Measurements from ENCODE around the gene SHB.

The SHB gene

DNA sequence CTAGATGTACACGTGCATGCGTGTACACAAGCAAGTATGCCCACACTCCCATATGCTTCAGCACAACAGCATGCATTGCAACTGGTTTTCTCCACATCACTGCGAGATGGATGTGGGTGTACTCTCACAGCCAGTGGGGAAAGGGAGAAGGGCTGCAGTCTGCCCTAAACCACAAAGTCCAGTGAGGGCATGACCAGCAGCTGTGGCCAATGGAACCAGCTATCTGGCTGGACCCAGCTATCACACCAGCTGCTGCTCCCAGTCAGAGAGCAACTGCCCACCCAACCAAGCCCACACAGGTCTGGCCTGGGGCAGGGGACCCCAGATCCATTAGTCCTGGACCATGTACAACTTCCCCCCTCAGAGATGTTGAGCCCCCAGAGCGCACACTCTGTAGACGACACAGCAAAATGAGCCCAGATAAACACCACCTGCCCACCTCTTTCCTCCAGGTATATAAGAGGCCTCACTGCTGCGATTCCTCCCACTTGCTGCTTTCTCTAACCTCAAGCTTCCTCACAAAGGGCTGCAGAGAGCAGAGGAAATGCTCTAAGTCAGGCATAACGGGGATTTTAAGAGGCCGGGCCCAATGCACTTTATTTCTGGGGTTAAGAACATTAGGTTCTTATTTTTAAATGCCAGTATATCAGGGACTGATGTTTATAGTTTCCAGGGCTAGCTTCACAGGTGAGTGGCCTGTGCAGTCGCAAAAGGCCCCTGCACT is 39.0 kb downstream of the SHB start:
- no peak overlapping the region for H3K27ac ChIP-seq (ENCODE audit: low read depth, low read length)
- H3K9ac ChIP-seq (ENCODE audit: low read length), result no peak overlapping the region
- no peaks in the 10 kb centered on the region for H3K27me3 ChIP-seq (ENCODE audit: low read length)
- no peaks in the 10 kb centered on the region for H3F3A ChIP-seq (ENCODE audit: insufficient read depth)
- TF ChIP-seq EZH2phosphoT487 (conservative IDR thresholded peaks at IDR 0.05; ENCODE audit: low read length) (no peak), CTCF (IDR thresholded peaks at IDR 0.05; ENCODE audit: insufficient read depth, low read length, poor library complexity, severe bottlenecking) (no peak)
- H3K36me3 ChIP-seq (ENCODE audit: low read length), result no peaks in the 10 kb centered on the region
- H4K20me1 ChIP-seq (ENCODE audit: low read depth, low read length), result no peaks in the 10 kb centered on the region
- H3K4me2 ChIP-seq (ENCODE audit: low read depth, low read length, poor library complexity, severe bottlenecking), result no peak overlapping the region
- no peak overlapping the region for H2AFZ ChIP-seq (ENCODE audit: low read depth, low read length, severe bottlenecking)
- no peaks in the 10 kb centered on the region for H3K79me2 ChIP-seq (ENCODE audit: insufficient read depth, low read length)
- H3K4me3 ChIP-seq (ENCODE audit: insufficient read depth, low read length, poor library complexity, severe bottlenecking), result no peak overlapping the region
- H3K9me3 ChIP-seq (ENCODE audit: insufficient read depth, low read length), result no peaks in the 10 kb centered on the region
- H3K9me2 ChIP-seq (replicated peaks; ENCODE audit: insufficient read depth, low read length), result no peaks in the 10 kb centered on the region

DNA sequence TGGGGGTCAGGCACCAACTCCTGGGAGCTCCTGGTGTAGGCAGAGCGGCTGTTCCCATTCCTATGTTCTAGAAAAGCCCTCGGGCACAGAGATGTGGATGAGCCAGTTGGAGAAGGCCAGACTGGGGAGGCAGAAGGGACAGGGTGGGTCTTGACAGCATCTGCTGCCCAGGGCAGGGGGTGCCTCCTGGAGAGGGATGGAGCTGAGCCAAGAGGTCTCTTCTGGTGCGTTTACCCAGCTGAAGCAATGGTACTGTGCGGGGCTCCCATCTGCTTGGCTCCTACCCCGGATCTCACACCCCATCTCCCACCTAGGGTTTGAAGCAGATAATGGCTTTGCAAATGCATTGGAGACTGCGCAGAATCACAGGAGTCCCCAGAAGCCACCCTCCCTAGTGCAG is 41.3 kb downstream of the SHB start:
- Histone ChIP-seq H2AFZ (ENCODE audit: low read depth, low read length, severe bottlenecking) (no peak overlapping the region), H3K27ac (ENCODE audit: low read depth, low read length) (no peak overlapping the region), H3K4me3 (ENCODE audit: insufficient read depth, low read length, poor library complexity, severe bottlenecking) (no peak overlapping the region), H3K9me2 (replicated peaks; ENCODE audit: insufficient read depth, low read length) (no peaks in the 10 kb centered on the region), H3K9ac (ENCODE audit: low read length) (no peak overlapping the region), H3K4me2 (ENCODE audit: low read depth, low read length, poor library complexity, severe bottlenecking) (no peak overlapping the region), H3K27me3 (ENCODE audit: low read length) (no peaks in the 10 kb centered on the region), H3K36me3 (ENCODE audit: low read length) (no peaks in the 10 kb centered on the region), H4K20me1 (ENCODE audit: low read depth, low read length) (no peaks in the 10 kb centered on the region), H3F3A (ENCODE audit: insufficient read depth) (no peaks in the 10 kb centered on the region), H3K9me3 (ENCODE audit: insufficient read depth, low read length) (no peaks in the 10 kb centered on the region), H3K79me2 (ENCODE audit: insufficient read depth, low read length) (no peaks in the 10 kb centered on the region)
- TF ChIP-seq EZH2phosphoT487 (conservative IDR thresholded peaks at IDR 0.05; ENCODE audit: low read length) (no peak), CTCF (IDR thresholded peaks at IDR 0.05; ENCODE audit: insufficient read depth, low read length, poor library complexity, severe bottlenecking) (no peak)

DNA sequence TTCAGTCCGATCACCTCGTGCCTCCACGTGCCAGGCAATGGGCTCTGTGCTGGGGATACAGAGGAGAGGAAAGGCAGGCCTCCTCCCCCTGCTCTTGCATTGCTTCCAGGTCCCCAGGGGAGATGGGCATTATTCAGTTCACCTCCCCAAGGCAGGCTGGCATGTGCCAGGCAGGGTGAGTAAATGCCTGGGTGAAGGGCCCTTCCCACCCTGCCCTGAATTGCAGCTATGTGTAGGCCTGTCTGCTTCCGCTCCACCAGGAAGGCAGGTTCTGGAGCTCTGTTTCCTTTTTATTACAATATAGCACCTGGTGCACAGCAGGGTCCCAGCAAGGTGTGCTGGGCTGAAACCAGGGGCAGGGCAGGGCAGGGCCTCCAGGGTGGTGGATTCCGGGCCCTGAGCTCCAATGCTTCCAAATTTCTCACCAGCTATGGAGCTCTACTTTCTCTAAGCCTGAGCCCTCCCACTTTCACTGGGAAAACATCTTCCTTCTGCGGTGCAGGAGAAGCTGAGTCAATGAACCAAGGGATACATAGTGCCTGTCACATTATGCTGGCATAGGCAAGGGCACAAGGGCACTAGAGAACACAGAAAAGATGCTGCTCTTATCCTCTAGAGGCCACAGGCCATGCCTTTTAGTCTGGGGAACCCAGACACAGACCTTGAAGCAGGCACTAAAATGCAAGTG is 42.0 kb downstream of the SHB start:
- TF ChIP-seq EZH2phosphoT487 (conservative IDR thresholded peaks at IDR 0.05; ENCODE audit: low read length), result no peak
- no peak for TF ChIP-seq CTCF (IDR thresholded peaks at IDR 0.05; ENCODE audit: insufficient read depth, low read length, poor library complexity, severe bottlenecking)
- H3K79me2 ChIP-seq (ENCODE audit: insufficient read depth, low read length), result no peaks in the 10 kb centered on the region
- no peak overlapping the region for H3K9ac ChIP-seq (ENCODE audit: low read length)
- no peak overlapping the region for H3K27ac ChIP-seq (ENCODE audit: low read depth, low read length)
- no peaks in the 10 kb centered on the region for H3K9me3 ChIP-seq (ENCODE audit: insufficient read depth, low read length)
- H3K27me3 ChIP-seq (ENCODE audit: low read length), result no peaks in the 10 kb centered on the region
- no peaks in the 10 kb centered on the region for H3K9me2 ChIP-seq (replicated peaks; ENCODE audit: insufficient read depth, low read length)
- no peaks in the 10 kb centered on the region for H4K20me1 ChIP-seq (ENCODE audit: low read depth, low read length)
- H2AFZ ChIP-seq (ENCODE audit: low read depth, low read length, severe bottlenecking), result no peak overlapping the region
- H3K4me3 ChIP-seq (ENCODE audit: insufficient read depth, low read length, poor library complexity, severe bottlenecking), result no peak overlapping the region
- H3K36me3 ChIP-seq (ENCODE audit: low read length), result no peaks in the 10 kb centered on the region
- H3F3A ChIP-seq (ENCODE audit: insufficient read depth), result no peaks in the 10 kb centered on the region
- no peak overlapping the region for H3K4me2 ChIP-seq (ENCODE audit: low read depth, low read length, poor library complexity, severe bottlenecking)
